T-helper 1 cell treated with Interleukin-12 subunit alpha and Interleukin-12 subunit beta and Interleukin-4 antibody, amounts not matched to agents 30 ng/mL and 1 ng/mL, for 36 hours (primary cell): ENCODE results near the gene ZBTB8B. TPM values are rescaled to one million over a fixed set of nuclear protein-coding genes. Genes with fewer than 3 reads are reported as not detected.
"Not testable (repeated sequence)": the region's sequence is repeated elsewhere in the genome, so short reads cannot be mapped to it uniquely, and the experiment has no call there.

ENCODE experiments used
- intact Hi-C: fragments of 100-400 bp; cut with micrococcal nuclease; formaldehyde crosslinking; loops from one replicate; pipeline ENCODE4 v1.15.1; 2024
- total RNA-seq: library from RNA; stranded (reverse); gene quantifications from 2 replicates; pipeline ENCODE4 v1.2.3, GENCODE V29; 2022

ZBTB8B gene
- total RNA-seq, 1 donor from 2014 or later: not detected

DNA sequence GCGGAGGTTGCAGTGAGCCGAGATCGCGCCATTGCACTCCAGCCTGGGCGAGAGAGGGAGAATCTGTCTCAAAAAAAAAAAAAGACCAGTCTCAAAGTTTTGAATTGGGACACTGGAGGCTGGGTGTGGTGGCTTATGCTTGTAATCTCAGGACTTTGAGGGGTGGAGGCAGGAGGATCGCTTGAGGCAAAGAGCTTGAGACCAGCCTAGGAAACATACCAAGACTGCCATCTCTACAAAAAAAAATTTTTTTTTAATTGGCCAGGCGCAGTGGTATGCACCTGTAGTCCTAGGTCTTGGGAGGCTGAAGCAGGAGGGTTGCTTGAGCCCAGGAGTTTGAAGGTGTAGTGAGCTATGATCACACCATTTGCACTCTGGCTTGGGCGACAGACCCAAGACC lies 3.9 kb downstream of the ZBTB8B start:
- intact Hi-C loops: no loop called here

GRCh38 chr1:32470431-32470830 lies 5.6 kb downstream of the ZBTB8B start:
- intact Hi-C loops: no loop called here

DNA sequence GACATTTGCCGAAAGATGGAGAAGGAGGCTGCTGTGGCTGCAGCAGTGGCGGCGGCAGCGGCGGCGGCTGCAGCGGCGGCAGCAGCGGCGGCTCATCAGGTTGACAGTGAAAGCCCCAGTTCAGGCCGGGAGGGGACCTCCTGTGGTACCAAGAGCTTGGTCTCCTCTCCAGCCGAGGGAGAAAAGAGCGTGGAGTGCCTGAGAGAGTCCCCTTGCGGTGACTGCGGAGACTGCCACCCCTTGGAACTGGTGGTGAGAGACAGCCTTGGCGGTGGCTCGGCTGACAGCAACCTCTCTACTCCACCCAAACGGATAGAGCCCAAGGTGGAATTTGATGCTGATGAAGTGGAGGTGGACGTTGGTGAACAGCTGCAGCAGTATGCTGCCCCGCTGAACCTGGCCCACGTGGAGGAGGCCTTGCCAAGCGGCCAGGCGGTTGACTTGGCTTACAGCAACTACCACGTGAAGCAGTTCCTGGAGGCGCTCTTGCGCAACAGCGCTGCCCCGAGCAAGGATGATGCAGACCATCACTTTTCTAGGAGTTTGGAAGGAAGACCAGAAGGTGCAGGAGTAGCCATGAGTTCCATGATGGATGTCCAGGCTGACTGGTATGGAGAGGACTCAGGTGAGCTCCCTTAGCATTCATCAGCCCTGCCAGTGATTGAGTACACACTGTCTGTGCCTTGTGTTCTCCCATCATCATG lies 6.3 kb downstream of the ZBTB8B start:
- intact Hi-C loops: no loop called here

DNA sequence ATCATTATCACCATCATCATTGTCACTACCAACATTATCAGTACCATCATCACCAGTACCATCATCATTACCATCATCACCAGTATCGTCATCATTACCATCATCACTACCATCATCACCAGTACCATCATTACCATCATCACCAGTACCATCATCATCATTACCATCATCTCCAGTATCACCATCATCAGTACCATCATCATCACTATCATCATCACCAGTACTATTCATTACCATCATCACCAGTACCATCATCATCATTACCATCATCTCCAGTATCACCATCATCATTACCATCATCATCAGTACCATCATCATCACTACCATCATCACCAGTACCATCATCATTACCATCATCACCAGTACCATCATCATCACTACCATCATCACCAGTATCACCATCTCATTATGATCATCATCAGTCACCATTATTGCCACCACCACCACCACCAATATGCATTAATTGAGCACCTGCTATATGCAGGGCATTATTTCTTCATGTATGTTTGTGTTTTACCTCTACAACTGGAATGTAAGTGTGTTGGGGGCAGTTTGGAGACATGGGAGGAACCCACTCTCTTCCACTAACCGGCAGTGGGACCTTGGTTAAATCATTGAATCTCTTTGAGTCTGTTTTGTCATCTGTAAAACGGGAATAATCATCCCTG lies 7.0 kb downstream of the ZBTB8B start:
- intact Hi-C loops: loop anchor here (1.0 kb wide), 1 partner anchor 21 kb away; no protein-coding TSS in a partner anchor

DNA sequence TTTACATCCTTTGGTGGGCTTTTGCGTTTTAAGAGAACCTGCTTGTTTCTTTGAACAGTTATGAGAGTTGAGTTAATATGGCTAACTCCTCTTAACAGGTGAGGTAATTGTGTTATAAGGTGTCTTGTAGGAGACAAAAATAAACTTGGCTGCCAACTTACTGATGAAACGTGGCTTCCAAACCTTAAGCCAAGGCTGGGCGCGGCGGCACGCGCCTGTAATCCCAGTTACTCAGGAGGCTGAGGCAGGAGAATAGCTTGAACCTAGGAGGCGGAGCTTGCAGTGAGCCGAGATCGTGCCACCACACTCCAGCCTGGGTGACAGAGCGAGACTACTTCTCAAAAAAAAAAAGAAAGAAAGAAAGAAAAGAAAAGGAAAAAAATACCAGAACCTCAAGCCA lies 8.1 kb downstream of the ZBTB8B start:
- intact Hi-C loops: loop anchor here (1.0 kb wide), 1 partner anchor 22 kb away; no protein-coding TSS in a partner anchor

- intact Hi-C loops: no loop called here
Measured at GRCh38 chr1:32474954-32475353, 10.1 kb downstream of the ZBTB8B start.

- intact Hi-C loops: no loop called here
Measured at GRCh38 chr1:32480003-32480402, 15.1 kb downstream of the ZBTB8B start.

DNA sequence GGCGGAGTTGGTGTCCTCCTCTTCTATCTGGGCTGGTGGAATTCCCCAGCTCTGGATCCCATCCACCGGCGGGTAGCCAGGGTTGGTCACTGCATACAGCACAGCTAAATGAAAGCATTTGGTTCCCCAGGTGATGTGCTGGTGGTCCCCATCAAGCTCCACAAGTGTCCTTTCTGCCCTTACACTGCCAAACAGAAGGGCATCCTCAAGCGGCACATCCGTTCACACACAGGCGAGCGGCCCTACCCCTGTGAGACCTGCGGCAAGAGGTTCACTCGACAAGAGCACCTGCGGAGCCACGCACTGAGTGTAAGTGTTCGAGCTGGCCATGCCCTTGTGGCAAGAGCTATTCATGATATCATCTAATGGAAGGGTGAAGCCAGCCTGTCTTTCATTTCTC lies 15.9 kb downstream of the ZBTB8B start:
- intact Hi-C loops: no loop called here

GRCh38 chr1:32481788-32482187 lies 16.9 kb downstream of the ZBTB8B start:
- intact Hi-C loops: not testable (repeated sequence)

GRCh38 chr1:32485554-32486255 lies 20.8 kb downstream of the ZBTB8B start:
- intact Hi-C loops: no loop called here

DNA sequence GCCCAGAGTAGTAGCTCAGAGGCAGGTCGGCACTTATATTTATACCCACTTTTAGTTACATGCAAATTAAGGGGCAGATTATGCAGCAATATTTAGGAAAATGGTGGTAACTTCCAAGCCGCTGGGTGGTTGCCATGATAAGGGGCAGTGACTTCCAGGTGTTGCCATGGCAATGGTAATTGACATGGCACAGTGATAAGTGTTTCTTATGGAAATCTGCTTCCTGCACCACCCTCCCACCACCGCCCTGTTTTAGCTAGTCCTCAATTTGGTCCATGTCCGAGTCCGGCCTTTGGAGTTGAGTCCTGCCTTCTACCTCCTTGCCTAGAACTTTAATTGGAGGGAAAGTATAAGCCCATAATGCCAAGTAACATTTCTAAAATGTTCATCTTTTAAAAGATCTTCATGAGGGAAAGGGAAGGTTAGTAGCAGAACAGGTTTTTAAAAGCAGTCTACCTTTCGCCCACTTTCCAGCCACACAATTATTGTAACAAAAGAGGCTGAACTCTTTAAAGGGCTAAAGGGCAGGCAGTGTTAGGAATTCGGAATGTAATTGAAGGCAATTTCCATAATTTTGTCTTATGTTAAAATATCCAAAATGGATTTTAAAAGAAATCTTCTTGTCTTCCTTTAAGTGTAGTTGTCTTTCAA lies 21.7 kb downstream of the ZBTB8B start:
- intact Hi-C loops: no loop called here

GRCh38 chr1:32487182-32487581 lies 22.3 kb downstream of the ZBTB8B start:
- intact Hi-C loops: no loop called here

GRCh38 chr1:32489774-32490454 lies 25.0 kb downstream of the ZBTB8B start:
- intact Hi-C loops: no loop called here

GRCh38 chr1:32491386-32491785 lies 26.5 kb downstream of the ZBTB8B start:
- intact Hi-C loops: no loop called here

DNA sequence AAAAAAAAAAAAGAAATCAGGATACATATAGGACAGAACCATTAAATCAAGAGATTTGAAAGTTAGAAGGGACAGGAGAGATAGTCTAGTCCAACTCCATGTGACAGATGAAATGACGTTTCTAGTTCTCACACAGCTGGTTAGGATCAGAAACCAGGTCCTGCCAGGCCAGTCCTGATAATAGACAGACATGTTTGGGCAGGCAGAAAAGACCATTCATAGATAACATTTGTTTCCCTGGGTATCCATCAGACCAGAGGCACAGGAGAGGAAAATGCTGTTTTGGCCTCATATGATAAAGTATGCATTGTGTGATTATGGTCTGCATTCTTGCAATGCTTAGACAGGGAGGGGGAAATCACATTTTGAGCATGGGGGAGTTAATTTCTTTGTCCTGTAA lies 29.3 kb downstream of the ZBTB8B start:
- intact Hi-C loops: no loop called here

DNA sequence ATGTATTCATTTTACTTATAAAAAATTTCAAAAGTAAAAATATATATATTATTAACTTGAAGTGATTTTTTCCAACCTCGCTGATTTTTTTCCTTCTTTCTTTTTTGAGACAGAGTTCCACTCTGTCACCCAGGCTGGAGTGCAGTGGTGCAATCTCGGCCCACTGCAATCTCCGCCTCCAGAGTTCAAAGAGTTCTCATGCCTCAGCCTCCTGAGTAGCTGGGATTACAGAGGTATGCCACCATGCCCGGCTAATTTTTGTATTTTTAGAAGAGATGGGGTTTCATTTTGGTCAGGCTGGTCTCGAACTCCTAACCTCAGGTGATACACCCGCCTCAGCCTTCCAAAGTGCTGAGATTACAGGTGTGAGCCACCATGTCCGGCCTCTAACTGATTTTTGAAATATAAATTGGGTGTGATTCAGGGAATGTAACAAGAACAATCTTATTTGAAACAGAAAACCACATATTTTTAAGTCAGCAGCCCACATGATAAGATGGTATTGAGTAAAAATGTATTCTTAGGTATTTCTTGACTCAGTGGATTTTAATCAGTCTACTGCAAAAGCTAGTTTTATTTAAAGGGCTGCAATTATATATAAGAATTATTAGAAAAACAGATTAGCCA lies 30.0 kb downstream of the ZBTB8B start:
- intact Hi-C loops: no loop called here

DNA sequence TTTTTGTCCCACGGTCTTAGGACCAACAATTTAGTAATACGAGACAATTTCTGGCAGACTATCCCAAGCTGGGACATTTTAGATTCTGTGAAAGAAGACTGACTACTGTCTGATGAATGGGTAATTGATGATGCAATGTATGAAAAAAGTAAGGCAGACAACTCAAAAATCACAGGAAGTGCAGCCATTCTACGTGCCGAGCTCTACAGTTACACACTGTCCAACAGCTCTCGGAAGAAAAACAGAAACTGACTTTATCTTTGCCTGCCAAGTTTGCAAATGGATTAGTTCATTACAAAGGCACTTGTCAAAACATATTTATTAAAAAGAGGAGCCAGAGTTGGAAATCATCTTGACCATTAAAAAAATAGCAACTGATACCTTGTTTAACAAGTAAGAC lies 31.3 kb downstream of the ZBTB8B start:
- intact Hi-C loops: no loop called here

DNA sequence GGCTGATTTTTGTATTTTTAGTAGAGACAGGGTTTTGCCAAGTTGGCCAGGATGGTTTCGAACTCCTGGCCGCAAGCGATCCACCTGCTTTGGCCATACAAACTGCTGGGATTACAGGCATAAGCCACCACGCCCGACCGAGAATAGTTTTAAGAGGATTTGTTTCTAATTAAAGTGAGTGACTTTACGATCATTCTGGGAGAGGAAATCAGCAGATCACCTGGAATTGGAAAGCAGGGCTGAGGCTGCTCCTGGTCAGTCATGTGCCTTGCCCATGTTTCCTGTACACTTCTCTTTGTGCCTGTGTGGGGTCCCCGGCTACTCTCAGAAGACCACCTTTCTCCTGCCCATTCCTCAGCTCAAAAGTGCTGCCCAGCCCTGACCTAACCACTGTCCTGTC lies 33.9 kb downstream of the ZBTB8B start:
- intact Hi-C loops: no loop called here

GRCh38 chr1:32500387-32501209 lies 35.7 kb downstream of the ZBTB8B start:
- intact Hi-C loops: no loop called here

GRCh38 chr1:32501865-32502264 lies 37.0 kb downstream of the ZBTB8B start:
- intact Hi-C loops: no loop called here
